ENCODE data around the gene UCHL3.

- TF ChIP-seq POLR2A (IDR thresholded peaks at IDR 0.05) (no peak), CTCF (IDR thresholded peaks at IDR 0.05) (no peak)
Measured at GRCh38 chr13:75513271-75513670, 36.3 kb upstream of the UCHL3 start.

All from tibial nerve (tissue), 3 donors.